Stimulated activated CD4-positive, alpha-beta T cell treated with anti-CD3 and anti-CD28 coated beads, Interleukin-12 subunit alpha, Interleukin-12 subunit beta, amount 100 ng/mL, for 4 hours (primary cell): ENCODE data around the gene LPP.

ENCODE experiments used
- DNase-seq: peaks from one replicate; pipeline ENCODE4 v3.0.0-alpha.2; 2020

Gene LPP

DNA sequence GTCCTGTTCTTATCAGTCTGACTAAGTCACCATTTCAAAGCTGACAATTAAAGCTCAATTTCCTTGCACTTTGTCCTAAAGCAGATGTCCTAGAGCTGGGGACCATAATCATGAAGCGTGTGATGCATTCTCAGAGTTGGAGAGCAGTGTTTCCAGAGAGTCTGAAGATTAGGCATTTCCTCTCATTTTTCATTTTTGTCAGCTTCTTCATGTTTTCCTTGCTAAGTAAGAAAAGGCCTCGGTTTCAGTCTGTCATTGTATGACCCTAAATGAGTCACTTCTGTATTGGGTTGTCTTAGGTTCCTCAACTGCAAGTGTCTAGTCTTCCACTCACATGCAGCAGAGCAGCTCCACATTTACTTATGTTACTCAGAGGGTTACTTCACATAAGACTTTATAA is 760.6 kb downstream of the LPP start:
- DNase-seq: no peak

DNA sequence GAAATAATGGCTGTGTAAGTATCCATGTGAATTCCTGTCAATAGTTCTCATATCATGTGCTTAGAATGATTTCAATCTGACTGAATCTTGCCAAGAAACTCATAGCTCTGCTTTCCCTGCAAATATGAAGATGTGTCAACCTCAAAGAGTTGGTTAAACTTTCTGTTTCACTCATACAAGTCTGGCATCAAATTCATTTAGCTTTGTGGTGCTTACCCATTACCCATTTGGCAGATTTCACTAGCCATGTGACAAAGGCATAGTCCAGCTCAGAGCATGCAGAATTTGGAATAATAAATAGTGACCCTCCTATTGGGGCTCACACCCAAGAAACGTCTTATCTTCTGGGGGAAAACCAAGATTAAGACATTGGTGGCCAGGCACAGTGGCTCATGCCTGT is 761.2 kb downstream of the LPP start:
- no peak for DNase-seq

DNA sequence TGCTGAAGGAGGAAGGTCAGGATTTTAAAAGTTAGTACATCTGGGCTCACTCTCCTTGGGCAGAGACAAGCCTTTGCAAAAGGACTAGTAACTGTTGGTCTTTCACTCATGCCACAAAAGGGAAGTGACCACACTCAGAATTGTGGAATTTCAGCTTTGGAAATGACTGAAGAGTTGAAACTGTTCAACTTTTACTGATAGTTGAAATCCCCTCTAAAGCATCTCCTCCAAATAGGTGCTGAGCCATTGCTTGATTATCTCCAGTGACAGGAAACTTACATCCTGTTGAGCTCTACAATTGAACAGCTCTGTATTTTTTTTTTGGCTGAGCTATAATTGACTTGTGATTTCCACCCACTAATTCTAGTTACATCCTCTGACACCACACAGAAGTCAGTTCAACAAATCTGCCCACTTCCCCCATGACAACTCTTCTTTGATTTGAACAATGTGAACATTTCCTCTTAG is 763.0 kb downstream of the LPP start:
- DNase-seq: no peak

DNA sequence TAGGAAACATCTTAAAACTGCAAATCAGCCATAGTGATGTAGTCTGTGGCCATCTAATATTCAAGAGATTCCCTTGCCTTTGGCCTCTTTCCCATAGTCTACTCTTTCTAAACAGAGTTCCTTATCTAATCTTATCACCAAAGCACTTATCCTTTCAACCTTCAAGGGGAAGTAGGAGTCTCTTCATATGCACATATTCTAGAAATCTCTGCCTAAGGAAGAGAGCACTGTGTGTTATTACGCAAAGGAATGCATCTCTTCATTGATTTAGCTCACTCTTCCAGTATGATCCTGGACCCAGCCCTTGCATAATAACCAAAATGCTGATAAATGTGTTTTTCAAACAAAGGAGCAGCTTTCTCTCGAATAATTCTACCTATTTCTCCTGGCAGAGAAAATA is 764.1 kb downstream of the LPP start:
- no peak for DNase-seq

DNA sequence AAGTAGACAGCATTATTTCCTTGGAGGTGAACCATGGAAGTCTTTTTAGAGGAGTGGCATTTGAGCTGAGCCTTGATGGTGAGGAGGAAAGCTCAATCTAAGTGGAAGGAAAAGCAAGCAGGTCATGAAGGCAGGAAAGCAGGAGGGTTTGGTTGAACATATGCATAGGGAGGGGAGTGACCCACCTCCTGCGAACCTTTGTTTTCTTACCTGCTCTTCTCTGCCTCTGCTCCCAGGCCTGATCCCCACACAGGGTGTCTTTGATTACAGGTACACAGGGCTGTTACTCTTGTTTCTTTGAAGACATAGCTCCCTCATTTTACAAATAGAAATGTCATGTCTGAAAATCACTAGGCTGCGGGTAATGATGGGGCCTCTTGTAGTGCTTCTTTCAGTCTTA is 769.7 kb downstream of the LPP start:
- DNase-seq: no peak

DNA sequence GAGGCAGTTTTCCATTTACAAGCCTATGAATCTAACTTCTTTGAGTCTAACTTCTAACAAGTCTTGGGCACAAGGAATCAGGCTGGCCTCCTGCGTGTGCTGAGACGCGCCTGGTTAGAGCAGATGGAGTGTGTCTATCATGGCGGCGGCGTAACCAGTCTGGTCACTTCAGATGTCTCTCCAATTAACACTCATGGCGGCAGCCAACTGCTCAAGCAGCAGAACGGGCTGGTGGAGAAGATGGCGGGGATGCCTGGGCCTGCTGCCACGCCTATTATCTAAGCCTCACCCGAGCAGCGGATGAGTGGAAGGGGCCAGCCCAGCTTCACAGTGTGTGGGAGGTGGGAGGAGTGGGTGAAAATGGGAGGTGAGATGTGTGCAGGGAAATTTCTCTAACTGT is 771.4 kb downstream of the LPP start:
- DNase-seq: no peak

DNA sequence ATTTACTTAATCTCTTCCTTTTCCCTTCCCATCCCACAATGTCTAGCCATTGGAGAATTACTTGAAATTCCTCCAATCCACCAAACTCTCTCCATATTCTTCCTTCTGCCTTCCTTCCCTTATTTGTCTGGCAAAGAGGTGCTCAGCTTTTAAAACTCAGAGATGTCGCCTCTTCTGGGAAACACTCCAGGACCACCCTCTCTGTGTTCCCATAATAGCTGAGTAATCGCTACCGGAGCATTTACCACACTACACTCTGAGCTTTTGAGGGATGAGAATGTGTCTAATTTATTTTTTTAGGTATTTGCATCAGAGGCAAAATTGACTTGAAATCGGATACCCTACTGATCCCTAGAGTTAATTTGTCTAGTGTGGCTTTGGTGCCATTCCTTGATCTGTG is 772.2 kb downstream of the LPP start:
- no peak for DNase-seq

DNA sequence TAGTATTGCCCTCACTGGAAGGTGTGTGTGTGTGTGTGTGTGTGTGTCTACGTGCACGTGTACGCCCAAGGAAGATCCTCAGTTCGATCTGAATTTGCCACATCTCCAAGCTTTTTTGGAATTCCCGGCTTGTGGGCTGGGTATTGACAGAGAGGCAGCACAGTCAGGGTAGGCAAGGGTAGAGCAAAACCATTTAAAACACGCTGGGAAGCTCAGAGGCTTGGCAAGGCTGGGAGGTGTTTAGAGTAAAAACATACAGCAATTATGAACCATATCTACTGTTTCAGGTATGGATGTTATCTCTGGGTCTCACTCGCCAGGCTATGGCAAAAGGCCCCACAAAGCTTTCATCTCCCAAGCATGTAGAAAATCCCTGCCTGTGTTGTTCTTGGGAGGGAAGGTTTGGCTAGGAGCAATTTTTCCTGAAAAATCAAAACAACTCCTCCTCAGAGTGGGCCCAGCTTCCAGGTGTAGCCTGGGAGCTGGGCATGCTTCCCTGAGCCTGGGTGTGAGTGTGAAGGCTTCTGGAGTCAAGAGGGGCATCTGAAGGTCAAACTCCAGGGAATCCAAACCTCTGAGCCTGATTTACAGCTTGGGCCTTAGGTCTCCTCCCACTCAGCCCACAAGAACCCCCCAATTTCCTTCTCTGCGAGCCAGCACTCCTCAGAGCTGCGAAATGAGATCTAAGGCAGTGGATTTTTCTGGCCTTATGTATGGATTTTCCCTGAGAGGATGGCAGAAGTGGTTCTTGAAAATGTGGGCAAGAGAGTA is 773.0 kb downstream of the LPP start:
- no peak for DNase-seq

DNA sequence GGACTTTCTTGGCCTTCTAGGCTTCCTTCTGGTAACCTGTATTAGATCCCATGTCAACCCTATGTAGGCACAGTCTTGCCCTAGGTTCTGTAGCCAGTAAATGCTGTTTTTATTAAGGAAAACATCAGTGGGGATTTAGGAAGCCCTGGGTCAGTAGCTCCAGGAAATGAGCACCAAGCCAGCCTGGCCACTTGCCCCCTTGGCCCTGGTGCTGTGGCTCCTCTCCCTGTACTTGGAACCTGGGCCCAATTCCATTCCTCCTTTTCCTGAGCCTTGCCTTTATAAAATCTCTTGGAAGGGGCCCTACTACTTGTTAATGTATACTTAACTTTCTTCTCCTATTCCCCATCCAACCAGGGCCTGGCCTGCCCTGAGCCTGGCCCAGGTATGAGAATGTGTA is 774.0 kb downstream of the LPP start:
- no peak for DNase-seq

DNA sequence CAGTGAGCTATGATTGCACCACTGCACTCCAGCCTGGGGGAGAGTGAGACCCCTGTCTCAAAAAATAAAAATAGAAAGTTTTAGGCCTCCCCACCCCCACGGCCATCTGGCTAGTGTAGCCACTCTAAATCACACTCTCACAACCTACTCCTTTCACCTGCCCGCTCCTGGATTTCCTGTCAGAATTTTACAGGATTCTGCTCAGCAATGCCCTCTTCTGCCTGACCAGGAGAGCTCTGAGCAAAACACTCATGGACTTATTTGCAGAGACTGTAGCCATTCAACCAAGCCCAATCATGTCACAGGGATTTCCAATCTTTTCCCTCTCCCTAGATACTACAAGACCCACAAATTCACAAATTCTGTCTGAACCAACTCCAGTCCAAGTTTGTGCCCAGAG is 775.2 kb downstream of the LPP start:
- DNase-seq: no peak

DNA sequence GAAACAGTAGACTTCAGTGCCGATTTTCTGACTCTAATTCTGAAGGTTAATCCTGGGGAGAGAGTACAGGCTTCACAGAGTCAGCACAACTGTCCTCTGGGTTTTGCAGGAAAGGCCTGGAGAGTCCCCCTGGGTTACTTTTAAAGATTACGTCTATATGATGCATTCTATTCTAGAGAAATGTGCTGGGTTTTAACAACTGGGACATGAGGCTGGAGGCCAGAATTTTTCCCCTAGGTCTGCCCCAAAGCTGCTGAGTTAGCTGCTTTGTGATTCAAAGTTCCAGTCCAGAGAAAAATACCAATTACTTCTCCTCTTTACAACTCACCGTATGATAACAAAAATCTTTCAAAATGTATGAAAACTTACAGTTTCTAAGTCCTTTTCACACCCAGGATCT is 777.1 kb downstream of the LPP start:
- DNase-seq: no peak

DNA sequence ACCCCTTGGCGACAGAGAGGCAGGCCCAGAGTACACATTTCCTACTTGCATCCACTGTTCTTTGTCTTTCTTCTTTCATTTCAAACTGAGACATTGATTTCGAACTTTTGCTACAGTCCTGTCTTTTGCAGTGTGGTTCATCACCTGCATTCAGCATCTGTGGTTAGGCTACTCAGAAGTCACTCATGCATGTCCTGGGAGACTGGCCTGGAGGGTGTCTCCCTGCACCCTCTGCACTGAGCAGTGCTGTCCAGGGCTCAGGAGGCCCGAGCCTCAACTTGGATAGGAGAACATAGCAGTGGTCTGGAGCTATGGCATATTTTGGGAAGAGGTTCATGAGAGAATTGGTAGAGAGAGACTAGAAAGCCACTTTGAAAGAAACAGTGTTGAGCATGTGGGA is 777.6 kb downstream of the LPP start:
- no peak for DNase-seq

DNA sequence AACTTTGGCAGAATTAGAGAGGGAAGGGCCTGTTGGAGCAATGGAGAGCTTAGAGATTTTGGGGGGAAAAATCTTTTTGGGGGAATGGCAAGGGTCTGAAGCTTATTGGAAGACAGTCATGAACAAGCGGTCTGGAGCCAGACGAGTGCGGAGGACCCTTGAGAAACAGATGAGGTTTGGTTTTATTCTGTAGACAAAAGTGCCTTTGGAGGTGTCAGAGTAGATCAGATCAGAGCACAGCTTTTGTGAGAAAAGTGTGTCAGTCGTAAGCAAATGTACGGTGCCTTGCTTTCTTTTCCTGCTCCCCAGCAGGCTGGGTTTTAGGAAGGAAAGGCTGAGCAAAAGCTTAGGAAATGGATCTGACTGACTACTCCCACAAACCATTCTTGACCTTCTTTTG is 781.0 kb downstream of the LPP start:
- DNase-seq: no peak

DNA sequence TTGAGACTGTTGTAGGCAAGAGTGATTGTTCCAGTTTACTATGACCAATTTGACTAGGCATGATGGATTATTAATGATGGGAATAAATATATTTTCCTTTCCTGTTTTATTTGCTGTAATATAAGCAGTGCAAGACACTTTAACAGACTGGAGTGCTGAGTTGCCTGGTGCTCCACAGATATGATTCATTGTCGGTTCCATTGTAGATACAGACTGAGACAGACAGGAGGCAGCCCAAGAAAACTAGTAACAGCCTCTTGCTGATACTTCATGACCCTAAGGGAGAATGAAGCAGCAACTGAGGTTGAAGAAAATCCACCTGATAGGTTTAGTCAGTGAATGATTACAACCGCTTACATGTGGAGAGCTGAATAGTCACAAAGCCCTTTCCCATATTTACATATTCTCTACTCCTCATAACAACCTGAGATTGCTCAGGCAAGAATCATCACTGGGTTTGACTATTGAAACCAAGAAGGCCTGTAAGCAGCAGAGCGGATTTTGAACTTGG is 782.7 kb downstream of the LPP start:
- no peak for DNase-seq

DNA sequence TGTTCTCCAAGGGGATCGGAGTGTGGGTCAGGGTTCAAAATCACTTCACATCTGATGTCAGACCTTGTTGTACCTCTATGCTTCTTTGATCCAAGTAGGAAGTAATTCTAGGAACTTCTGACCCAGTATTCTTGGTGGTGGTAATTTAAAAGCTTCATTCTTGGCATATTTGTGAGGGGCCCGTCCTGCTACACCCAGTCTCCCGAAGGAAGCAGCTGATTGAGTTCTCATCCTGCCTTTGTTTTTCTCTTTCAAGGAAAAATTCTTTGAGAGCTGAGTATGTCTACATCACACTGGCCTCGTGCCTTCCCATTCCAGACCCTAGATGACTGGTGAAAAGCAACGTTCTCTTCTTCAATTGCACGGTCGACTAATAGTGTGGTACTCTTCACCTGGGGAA is 783.4 kb downstream of the LPP start:
- DNase-seq: no peak

DNA sequence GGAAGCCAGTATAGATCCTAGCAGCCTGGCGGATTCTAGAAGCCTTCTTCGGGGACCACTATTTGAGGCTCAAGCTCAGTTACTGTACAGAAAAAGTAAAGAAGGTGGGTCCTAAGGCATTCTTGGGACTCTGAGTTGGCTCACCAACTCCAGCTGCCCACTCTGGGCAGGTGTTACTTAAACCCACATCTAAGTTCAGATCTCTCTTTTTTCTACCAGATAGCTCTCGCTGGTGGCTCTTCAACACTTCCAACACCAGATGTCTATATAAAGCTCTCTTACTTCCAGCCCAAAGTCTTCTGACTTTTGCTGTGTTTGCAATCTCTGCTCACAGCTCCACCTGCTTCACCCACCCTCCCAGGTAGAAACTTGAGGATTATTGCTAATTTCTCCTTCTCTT is 785.0 kb downstream of the LPP start:
- DNase-seq: no peak

DNA sequence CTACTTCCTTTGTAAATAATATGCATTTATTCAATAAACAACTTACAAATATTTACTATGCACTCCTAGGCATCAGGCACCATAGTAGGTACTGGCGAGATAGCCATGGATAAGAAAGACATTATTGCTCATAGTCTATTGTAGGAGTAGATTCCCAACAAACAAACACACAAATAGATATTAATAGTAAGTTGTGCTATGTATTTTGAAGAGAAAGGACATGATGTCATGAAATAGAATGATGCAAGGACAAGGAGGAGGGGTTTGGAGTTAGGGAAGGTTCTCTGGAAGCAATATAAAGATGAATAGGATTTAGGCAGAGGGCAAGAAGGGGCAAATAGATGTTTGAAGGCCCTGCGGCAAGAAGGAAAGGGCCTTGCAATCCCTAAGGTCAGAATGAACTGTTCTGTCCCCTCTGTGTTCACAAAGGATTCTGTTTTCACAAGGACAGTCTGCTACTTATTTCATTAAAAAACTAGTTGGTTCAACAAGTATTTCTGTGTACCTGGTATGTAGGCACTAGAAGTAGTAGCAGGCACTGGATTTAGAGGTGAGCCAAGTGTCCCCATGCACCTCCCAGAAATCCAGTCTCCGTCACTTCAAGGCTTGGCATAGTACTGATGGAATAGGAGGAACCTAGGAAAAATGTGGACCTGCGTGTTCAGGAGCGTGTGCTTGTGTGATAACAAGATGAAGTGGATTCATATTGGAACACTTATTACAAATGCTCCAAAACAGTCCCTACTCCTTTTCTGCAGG is 786.0 kb downstream of the LPP start:
- DNase-seq: no peak
